SU-DHL-6 (cell line): ENCODE measurements around the gene AXIN1.
A peak's percentile ranks its signal among the peaks of the same experiment; 100 is the strongest.

Experiments
- H2AFZ ChIP-seq: fragments of 200-600 bp; sonication (generic); 2 replicates; pipeline ENCODE4 v1.6.1; 2014; ENCODE audit warnings: low read depth, mild to moderate bottlenecking, moderate library complexity, mixed read lengths, antibody characterized with exemption, low read length; ENCODE audit not compliant: severe bottlenecking
- H3F3A ChIP-seq: fragments of 200-600 bp; shearing (Covaris generic); 2 replicates; pipeline ENCODE4 v1.6.0; 2016; ENCODE audit warnings: antibody characterized with exemption, mild to moderate bottlenecking; ENCODE audit not compliant: insufficient read depth
- H3K27ac ChIP-seq: fragments of 200-600 bp; sonication (generic); 2 replicates; pipeline ENCODE4 v1.5.1; 2016; ENCODE audit warnings: low read depth, mild to moderate bottlenecking, low read length, moderate library complexity, mixed read lengths
- H3K27me3 ChIP-seq: fragments of 200-600 bp; sonication (generic), shearing (Covaris generic); 2 replicates; pipeline ENCODE4 v1.6.0; 2014; ENCODE audit warnings: mild to moderate bottlenecking, low read length
- H3K36me3 ChIP-seq: fragments of 200-600 bp; sonication (generic); 2 replicates; pipeline ENCODE4 v1.6.1; 2014; ENCODE audit warnings: mild to moderate bottlenecking, low read length, mixed read lengths
- H3K4me2 ChIP-seq: fragments of 300-600, 200-600 bp; shearing (Covaris generic), sonication (generic); 2 replicates; pipeline ENCODE4 v1.6.0; 2014; ENCODE audit warnings: low read length, low read depth, mild to moderate bottlenecking; ENCODE audit not compliant: poor library complexity, severe bottlenecking
- H3K4me3 ChIP-seq: fragments of 200-600 bp; sonication (generic); 2 replicates; pipeline ENCODE4 v1.5.1; 2014; ENCODE audit warnings: antibody characterized with exemption, low read length, mild to moderate bottlenecking, mixed read lengths; ENCODE audit not compliant: insufficient read depth, poor library complexity, severe bottlenecking
- H3K79me2 ChIP-seq: fragments of 200-600 bp; sonication (generic); 2 replicates; pipeline ENCODE4 v1.6.1; 2014; ENCODE audit warnings: mild to moderate bottlenecking, low read length, moderate library complexity; ENCODE audit not compliant: insufficient read depth
- H3K9ac ChIP-seq: fragments of 200-600 bp; sonication (generic); 2 replicates; pipeline ENCODE4 v1.7.0; 2014; ENCODE audit warnings: mild to moderate bottlenecking, low read length
- H3K9me2 ChIP-seq: fragments of 200-600 bp; sonication (generic); replicated peaks from 2 replicates; pipeline ENCODE4 v1.6.1; 2014; ENCODE audit warnings: low read length; ENCODE audit not compliant: insufficient read depth
- H3K9me3 ChIP-seq: fragments of 200-600 bp; sonication (generic); 2 replicates; pipeline ENCODE4 v1.6.1; 2014; ENCODE audit warnings: low read length, mixed read lengths; ENCODE audit not compliant: insufficient read depth
- H4K20me1 ChIP-seq: fragments of 200-600 bp; sonication (generic); 2 replicates; pipeline ENCODE4 v1.6.1; 2014; ENCODE audit warnings: low read depth, mild to moderate bottlenecking, antibody characterized with exemption, low read length, moderate library complexity, mixed read lengths
- CTCF ChIP-seq: fragments of 200-600 bp; sonication (generic); IDR thresholded peaks from one replicate; pipeline ENCODE4 v1.5.1; 2017; ENCODE audit warnings: antibody characterized with exemption, mild to moderate bottlenecking, low read length, moderate library complexity; ENCODE audit not compliant: insufficient read depth, poor library complexity, severe bottlenecking
- EZH2phosphoT487 ChIP-seq: fragments of 200-600 bp; sonication (generic), shearing (Covaris generic); conservative IDR thresholded peaks from 2 replicates; pipeline ENCODE4 v1.6.1; 2018; ENCODE audit warnings: mild to moderate bottlenecking, antibody characterized with exemption, low read length, moderate library complexity, mixed read lengths

The AXIN1 gene

GRCh38 chr16:354971-355461, 2.5 kb upstream of the AXIN1 start:
- no peak overlapping the region for H3K4me3 ChIP-seq
- H3K4me2 ChIP-seq: no peak overlapping the region
- H3K79me2 ChIP-seq: peaks cover 11% of the 10 kb centered on the region; the same call in 1 of the 2 replicates
- H4K20me1 ChIP-seq: no peaks in the 10 kb centered on the region
- no peaks in the 10 kb centered on the region for H3K9me3 ChIP-seq
- no peak overlapping the region for H3K9ac ChIP-seq
- no peak overlapping the region for H2AFZ ChIP-seq
- no peaks in the 10 kb centered on the region for H3K27me3 ChIP-seq
- H3K27ac ChIP-seq: no peak overlapping the region
- TF ChIP-seq CTCF: no peak
- TF ChIP-seq EZH2phosphoT487: no peak
- no peaks in the 10 kb centered on the region for H3F3A ChIP-seq
- no peaks in the 10 kb centered on the region for H3K36me3 ChIP-seq
- H3K9me2 ChIP-seq: no peaks in the 10 kb centered on the region

GRCh38 chr16:354291-354881, 1.9 kb upstream of the AXIN1 start:
- H3K9me2 ChIP-seq: no peaks in the 10 kb centered on the region
- H3K9ac ChIP-seq: no peak overlapping the region
- no peaks in the 10 kb centered on the region for H3F3A ChIP-seq
- no peaks in the 10 kb centered on the region for H3K9me3 ChIP-seq
- H3K27ac ChIP-seq: no peak overlapping the region
- no peak overlapping the region for H2AFZ ChIP-seq
- no peaks in the 10 kb centered on the region for H3K27me3 ChIP-seq
- no peaks in the 10 kb centered on the region for H4K20me1 ChIP-seq
- TF ChIP-seq CTCF (no peak), EZH2phosphoT487 (no peak)
- peaks cover 15% of the 10 kb centered on the region; the same call in 1 of the 2 replicates for H3K79me2 ChIP-seq
- H3K4me3 ChIP-seq: no peak overlapping the region
- H3K4me2 ChIP-seq: no peak overlapping the region
- no peaks in the 10 kb centered on the region for H3K36me3 ChIP-seq

- Histone ChIP-seq H3K36me3 (no peaks in the 10 kb centered on the region), H3K9me3 (no peaks in the 10 kb centered on the region), H3K4me3 (peak overlapping the region; percentile 45), H3K9ac (peak overlapping the region; percentile 17; the same call in 1 of the 2 replicates), H3K9me2 (no peaks in the 10 kb centered on the region), H2AFZ (peak overlapping the region; percentile 77), H3K27ac (no peak overlapping the region), H3K27me3 (no peaks in the 10 kb centered on the region), H3F3A (no peaks in the 10 kb centered on the region), H4K20me1 (no peaks in the 10 kb centered on the region), H3K4me2 (peak overlapping the region; percentile 52), H3K79me2 (peaks cover 19% of the 10 kb centered on the region; the same call in 1 of the 2 replicates)
- no peak for TF ChIP-seq EZH2phosphoT487
- TF ChIP-seq CTCF: no peak
These were observed 1.1 kb upstream of the AXIN1 start for GRCh38 chr16:353404-354290.
